Glutamatergic neuron (in vitro differentiated cells): ENCODE data around the gene CEBPA. TPM values are rescaled to one million over a fixed set of nuclear protein-coding genes. Genes with fewer than 3 reads are reported as not detected.

Experiments
- DNase-seq: peaks from one replicate; pipeline ENCODE4 v3.0.0; 2022
- H3K27ac Mint-ChIP-seq: one replicate; pipeline ENCODE4 v1.8.0; 2020; ENCODE audit warnings: mild to moderate bottlenecking, mixed read lengths, inconsistent platforms; ENCODE audit not compliant: unreplicated experiment
- H3K27me3 Mint-ChIP-seq: one replicate; pipeline ENCODE4 v1.8.0; 2020; ENCODE audit warnings: mild to moderate bottlenecking, moderate library complexity, mixed read lengths, inconsistent platforms; ENCODE audit not compliant: unreplicated experiment
- H3K36me3 Mint-ChIP-seq: one replicate; pipeline ENCODE4 v1.8.0; 2020; ENCODE audit warnings: mild to moderate bottlenecking, mixed read lengths, inconsistent platforms; ENCODE audit not compliant: unreplicated experiment
- H3K4me1 Mint-ChIP-seq: one replicate; pipeline ENCODE4 v1.8.0; 2020; ENCODE audit warnings: mild to moderate bottlenecking, low read depth, mixed read lengths, inconsistent platforms; ENCODE audit not compliant: unreplicated experiment
- H3K4me3 Mint-ChIP-seq: one replicate; pipeline ENCODE4 v1.8.0; 2020; ENCODE audit warnings: mild to moderate bottlenecking, mixed read lengths, inconsistent platforms; ENCODE audit not compliant: unreplicated experiment
- H3K9me3 Mint-ChIP-seq: one replicate; pipeline ENCODE4 v1.8.0; 2020; ENCODE audit warnings: mild to moderate bottlenecking, moderate library complexity, mixed read lengths, inconsistent platforms; ENCODE audit not compliant: unreplicated experiment
- total RNA-seq: library from RNA; stranded (reverse); fragmentation: NEBNext Ultra II Directional; extraction: Animal tissue kit (Norgen Biotek cat#: 25700); gene quantifications from one replicate; pipeline ENCODE4 v1.2.1, GENCODE V29; 2021; ENCODE audit not compliant: unreplicated experiment
- TF ChIP-seq, protein P1 (sequence below): fragments of 200-600 bp; sonication (generic); IDR thresholded peaks from one replicate; pipeline ENCODE4 v1.5.0; 2021; ENCODE audit not compliant: partially characterized antibody, unreplicated experiment

CEBPA gene
- total RNA-seq, 1 donor from 2014 or later, result 0.66 TPM

DNA sequence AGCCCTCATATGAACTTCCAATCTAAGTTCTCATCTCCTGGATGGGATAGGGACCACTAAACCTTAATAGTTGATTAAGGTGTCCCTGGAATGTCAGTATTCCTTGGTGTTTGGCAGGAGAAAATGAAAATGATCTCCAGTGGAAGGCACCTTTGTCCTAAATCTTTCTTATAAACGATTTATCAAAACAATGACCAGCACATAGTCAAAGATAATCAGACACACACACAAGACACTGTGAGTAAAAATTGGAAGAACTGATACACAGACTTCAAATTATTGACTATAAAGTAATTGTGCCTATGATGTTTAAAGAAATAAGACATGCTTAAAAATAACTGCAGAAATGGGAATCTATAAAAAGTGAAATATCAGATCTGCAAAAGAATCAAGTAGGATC is 13.7 kb downstream of the CEBPA start:
- DNase-seq, result no peak
- peaks cover 3% of the 10 kb centered on the region for H3K27me3 Mint-ChIP-seq

GRCh38 chr19:33287927-33288326 is 14.4 kb downstream of the CEBPA start:
- Mint-ChIP-seq H3K27me3 (peaks cover 3% of the 10 kb centered on the region), H3K4me1 (no peaks in the 10 kb centered on the region), H3K9me3 (peaks cover 4% of the 10 kb centered on the region), H3K4me3 (no peak overlapping the region), H3K27ac (no peak overlapping the region), H3K36me3 (peaks cover 5% of the 10 kb centered on the region)
- TF ChIP-seq, protein P1, sequence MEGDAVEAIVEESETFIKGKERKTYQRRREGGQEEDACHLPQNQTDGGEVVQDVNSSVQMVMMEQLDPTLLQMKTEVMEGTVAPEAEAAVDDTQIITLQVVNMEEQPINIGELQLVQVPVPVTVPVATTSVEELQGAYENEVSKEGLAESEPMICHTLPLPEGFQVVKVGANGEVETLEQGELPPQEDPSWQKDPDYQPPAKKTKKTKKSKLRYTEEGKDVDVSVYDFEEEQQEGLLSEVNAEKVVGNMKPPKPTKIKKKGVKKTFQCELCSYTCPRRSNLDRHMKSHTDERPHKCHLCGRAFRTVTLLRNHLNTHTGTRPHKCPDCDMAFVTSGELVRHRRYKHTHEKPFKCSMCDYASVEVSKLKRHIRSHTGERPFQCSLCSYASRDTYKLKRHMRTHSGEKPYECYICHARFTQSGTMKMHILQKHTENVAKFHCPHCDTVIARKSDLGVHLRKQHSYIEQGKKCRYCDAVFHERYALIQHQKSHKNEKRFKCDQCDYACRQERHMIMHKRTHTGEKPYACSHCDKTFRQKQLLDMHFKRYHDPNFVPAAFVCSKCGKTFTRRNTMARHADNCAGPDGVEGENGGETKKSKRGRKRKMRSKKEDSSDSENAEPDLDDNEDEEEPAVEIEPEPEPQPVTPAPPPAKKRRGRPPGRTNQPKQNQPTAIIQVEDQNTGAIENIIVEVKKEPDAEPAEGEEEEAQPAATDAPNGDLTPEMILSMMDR, result no peak
- DNase-seq, result no peak

More for the DNA sequence above, 13.7 kb downstream of the CEBPA start:
- H3K4me3 Mint-ChIP-seq, result no peak overlapping the region
- no peak overlapping the region for H3K27ac Mint-ChIP-seq
- no peaks in the 10 kb centered on the region for H3K4me1 Mint-ChIP-seq
- TF ChIP-seq, protein P1, result no peak
- H3K36me3 Mint-ChIP-seq, result peaks cover 5% of the 10 kb centered on the region
- H3K9me3 Mint-ChIP-seq, result peaks cover 5% of the 10 kb centered on the region

DNA sequence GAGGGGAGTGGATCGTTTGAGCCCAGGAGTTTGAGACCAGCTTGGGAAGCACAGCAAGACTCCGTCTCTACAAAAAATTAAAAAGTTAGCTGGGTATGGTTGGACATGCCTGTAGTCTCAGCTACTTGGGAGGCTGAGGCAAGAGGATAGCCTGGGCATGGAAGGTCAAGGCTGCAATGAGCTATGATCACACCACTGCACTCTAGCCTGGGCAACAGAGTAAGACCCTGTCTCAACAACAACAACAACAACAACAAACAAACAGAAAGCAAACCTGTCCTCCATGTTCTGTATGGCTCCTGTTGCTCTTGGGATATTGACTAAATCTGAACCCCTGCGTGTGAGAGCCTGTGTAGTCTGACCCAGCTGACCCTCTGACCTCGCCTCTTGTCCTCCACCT is 14.9 kb downstream of the CEBPA start:
- peaks cover 4% of the 10 kb centered on the region for H3K9me3 Mint-ChIP-seq
- TF ChIP-seq, protein P1, result no peak
- H3K36me3 Mint-ChIP-seq, result peaks cover 5% of the 10 kb centered on the region
- H3K4me3 Mint-ChIP-seq, result no peak overlapping the region
- no peak for DNase-seq
- H3K4me1 Mint-ChIP-seq, result no peaks in the 10 kb centered on the region
- no peak overlapping the region for H3K27ac Mint-ChIP-seq
- peaks cover 3% of the 10 kb centered on the region for H3K27me3 Mint-ChIP-seq

- no peaks in the 10 kb centered on the region for H3K4me1 Mint-ChIP-seq
- peaks cover 4% of the 10 kb centered on the region for H3K9me3 Mint-ChIP-seq
- peaks cover 4% of the 10 kb centered on the region for H3K27me3 Mint-ChIP-seq
- H3K27ac Mint-ChIP-seq, result no peak overlapping the region
- DNase-seq, result no peak
- TF ChIP-seq, protein P1, result no peak
- H3K4me3 Mint-ChIP-seq, result no peak overlapping the region
- peaks cover 5% of the 10 kb centered on the region for H3K36me3 Mint-ChIP-seq
Measured at GRCh38 chr19:33286899-33287298, 15.4 kb downstream of the CEBPA start.

- H3K4me3 Mint-ChIP-seq, result no peak overlapping the region
- peaks cover 3% of the 10 kb centered on the region for H3K27me3 Mint-ChIP-seq
- H3K4me1 Mint-ChIP-seq, result no peaks in the 10 kb centered on the region
- peaks cover 3% of the 10 kb centered on the region for H3K9me3 Mint-ChIP-seq
- DNase-seq, result no peak
- H3K36me3 Mint-ChIP-seq, result peaks cover 5% of the 10 kb centered on the region
- TF ChIP-seq, protein P1, result no peak
- no peak overlapping the region for H3K27ac Mint-ChIP-seq
Measured at GRCh38 chr19:33285441-33285927, 16.9 kb downstream of the CEBPA start.
